ENCODE measurements around the gene TBL1X. TPM values are rescaled to one million over a fixed set of nuclear protein-coding genes. Genes with fewer than 3 reads are reported as not detected.

Gene TBL1X
- total and polyA plus RNA-seq, 2 donors (not counting 3 experiments of a cell fraction or from before 2014, with no cell fraction given), result 8.7 to 25.3 TPM

DNA sequence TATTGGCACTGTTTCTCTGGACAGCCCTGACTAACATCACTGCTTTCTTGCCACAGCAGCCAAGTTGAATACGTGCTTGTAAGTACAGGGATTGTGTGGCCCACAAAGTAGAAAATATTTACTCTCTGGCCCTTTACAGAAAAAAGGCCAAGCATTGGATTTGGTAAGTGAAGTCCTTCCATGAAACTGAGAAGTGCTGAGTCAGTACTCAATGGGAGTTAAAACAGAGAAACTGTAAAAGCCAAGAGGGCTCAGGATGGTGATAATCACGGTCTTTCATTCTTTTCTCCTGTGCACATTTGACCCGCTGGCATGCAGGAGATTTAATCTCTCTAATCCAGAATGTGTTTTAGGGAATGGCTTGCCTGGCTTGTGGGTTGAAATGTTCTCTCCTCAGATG, 46.1 kb downstream of the TBL1X start:
- H3K79me2 ChIP-seq (ENCODE audit: control insufficient read depth, insufficient read depth, low read length), result peaks cover 2% of the 10 kb centered on the region
- no peak overlapping the region for H2AFZ ChIP-seq (ENCODE audit: low read depth, low read length)
- FAIRE-seq (no peak), DNase-seq (ENCODE audit: low read depth, low spot score) (no peak)
- dilution Hi-C loops (cut with MboI; ENCODE audit: extremely low pct_ligation_motif_present, low sequenced_read_pairs), result no loop called here
- no peak overlapping the region for H3K4me2 ChIP-seq (ENCODE audit: insufficient read depth, low read length)
- H3K36me3 ChIP-seq (ENCODE audit: control insufficient read depth in 2 of 2, extremely low read depth in 1 of 2, insufficient read depth in 2 of 2, low read length in 2 of 2), result no peaks in the 10 kb centered on the region
- H4K20me1 ChIP-seq (replicated peaks; ENCODE audit: control insufficient read depth, extremely low read depth, insufficient read depth, low read length), result no peaks in the 10 kb centered on the region
- ChIA-PET CTCF (no interaction called here), POLR2A (no interaction called here)
- H3K9me1 ChIP-seq (replicated peaks; ENCODE audit: control insufficient read depth, extremely low read depth, insufficient read depth, low read length), result no peaks in the 10 kb centered on the region
- no peaks in the 10 kb centered on the region for H3K9me3 ChIP-seq (replicated peaks; ENCODE audit: control insufficient read depth, insufficient read depth, low read length)
- intact Hi-C loops (cut with micrococcal nuclease), result no loop called here
- no peak overlapping the region for H3K27ac ChIP-seq (ENCODE audit: insufficient read depth, low read depth, low read length)
- no peaks in the 10 kb centered on the region for H3K27me3 ChIP-seq (ENCODE audit: control insufficient read depth in 2 of 2, insufficient read depth in 2 of 2, low read length in 2 of 2)
- no peak overlapping the region for H3K9ac ChIP-seq (replicated peaks; ENCODE audit: extremely low read depth, insufficient read depth, low read length)
- no peaks in the 10 kb centered on the region for H3K4me1 ChIP-seq (ENCODE audit: control insufficient read depth, extremely low read depth, insufficient read depth, low read length)
- TF ChIP-seq JUN (IDR thresholded peaks at IDR 0.05; ENCODE audit: borderline replicate concordance, insufficient read depth, insufficient read length, low read depth) (no peak), GATA2 (IDR thresholded peaks at IDR 0.05; ENCODE audit: insufficient read depth, insufficient read length, low read depth, low read length) (no peak), EZH2 (IDR thresholded peaks at IDR 0.05; ENCODE audit: borderline replicate concordance, low read depth, low read length, severe bottlenecking) (no peak), MAX (IDR thresholded peaks at IDR 0.05; ENCODE audit: insufficient read depth, insufficient read length) (no peak), FOS (IDR thresholded peaks at IDR 0.05; ENCODE audit: borderline replicate concordance, insufficient read depth, low read length) (no peak), CTCF (IDR thresholded peaks at IDR 0.05; ENCODE audit: extremely low read depth in 1 of 2, insufficient read depth in 1 of 2, low read depth in 1 of 2, low read length in 2 of 2) (no peak), POLR2A (IDR thresholded peaks at IDR 0.05; ENCODE audit: low read depth, low read length) (no peak), MYC (IDR thresholded peaks at IDR 0.05; ENCODE audit: low read depth, low read length) (no peak)
- no TSS peak for BruUV-seq (replicated peaks)
- H3K4me3 ChIP-seq (replicated peaks in 1 of 3; ENCODE audit: insufficient read depth in 1 of 3, low read depth in 1 of 3, low read length in 3 of 3), result no peak overlapping the region

All from endothelial cell of umbilical vein (primary cell).